Neural progenitor cell (in vitro differentiated cells): Measurements from ENCODE around the gene CYP26B1.

Experiments used
- EZH2 ChIP-seq: fragments of 200-600 bp; sonication (generic); IDR thresholded peaks from 2 replicates; pipeline ENCODE4 v1.6.1; 2017; ENCODE audit warnings: antibody characterized with exemption, mild to moderate bottlenecking, moderate library complexity
- TF ChIP-seq, protein P1 (sequence below): fragments of 200-600 bp; sonication (generic); IDR thresholded peaks from 2 replicates; pipeline ENCODE4 v1.5.1; 2017; ENCODE audit warnings: antibody characterized with exemption, mild to moderate bottlenecking

GRCh38 chr2:72157871-72158771 is 10.5 kb upstream of the CYP26B1 start:
- TF ChIP-seq, protein P1, sequence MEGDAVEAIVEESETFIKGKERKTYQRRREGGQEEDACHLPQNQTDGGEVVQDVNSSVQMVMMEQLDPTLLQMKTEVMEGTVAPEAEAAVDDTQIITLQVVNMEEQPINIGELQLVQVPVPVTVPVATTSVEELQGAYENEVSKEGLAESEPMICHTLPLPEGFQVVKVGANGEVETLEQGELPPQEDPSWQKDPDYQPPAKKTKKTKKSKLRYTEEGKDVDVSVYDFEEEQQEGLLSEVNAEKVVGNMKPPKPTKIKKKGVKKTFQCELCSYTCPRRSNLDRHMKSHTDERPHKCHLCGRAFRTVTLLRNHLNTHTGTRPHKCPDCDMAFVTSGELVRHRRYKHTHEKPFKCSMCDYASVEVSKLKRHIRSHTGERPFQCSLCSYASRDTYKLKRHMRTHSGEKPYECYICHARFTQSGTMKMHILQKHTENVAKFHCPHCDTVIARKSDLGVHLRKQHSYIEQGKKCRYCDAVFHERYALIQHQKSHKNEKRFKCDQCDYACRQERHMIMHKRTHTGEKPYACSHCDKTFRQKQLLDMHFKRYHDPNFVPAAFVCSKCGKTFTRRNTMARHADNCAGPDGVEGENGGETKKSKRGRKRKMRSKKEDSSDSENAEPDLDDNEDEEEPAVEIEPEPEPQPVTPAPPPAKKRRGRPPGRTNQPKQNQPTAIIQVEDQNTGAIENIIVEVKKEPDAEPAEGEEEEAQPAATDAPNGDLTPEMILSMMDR, result no peak
- no peak for TF ChIP-seq EZH2
